CD4-positive, alpha-beta T cell treated with Interleukin-15 for 1 hour (primary cell): ENCODE measurements around the gene CALHM4.
"Not testable (repeated sequence)": the region's sequence is repeated elsewhere in the genome, so short reads cannot be mapped to it uniquely, and the experiment has no call there.

Experiments used
- DNase-seq: peaks from one replicate; pipeline ENCODE4 v3.0.0-alpha.2; 2020

The CALHM4 gene

GRCh38 chr6:116579143-116579542 lies 25.6 kb downstream of the CALHM4 start:
- no peak for DNase-seq

- DNase-seq: no peak
These were observed 26.6 kb downstream of the CALHM4 start for GRCh38 chr6:116580198-116580597.

- no peak for DNase-seq
These were observed 32.7 kb downstream of the CALHM4 start for GRCh38 chr6:116586276-116586675.

- no peak for DNase-seq
These were observed 33.2 kb downstream of the CALHM4 start for GRCh38 chr6:116586738-116587137.

- DNase-seq: no peak
These were observed 41.7 kb downstream of the CALHM4 start for GRCh38 chr6:116595247-116595646.

- no peak for DNase-seq
These were observed 43.3 kb downstream of the CALHM4 start for GRCh38 chr6:116596815-116597214.

GRCh38 chr6:116603916-116604315 lies 50.4 kb downstream of the CALHM4 start:
- not testable (repeated sequence) for DNase-seq

- not testable (repeated sequence) for DNase-seq
These were observed 51.3 kb downstream of the CALHM4 start for GRCh38 chr6:116604868-116605267.

- no peak for DNase-seq
These were observed 52.4 kb downstream of the CALHM4 start for GRCh38 chr6:116605935-116606334.
